ENCODE results near the gene SEC23B.

The SEC23B gene

GRCh38 chr20:18588574-18588933 is 80.8 kb downstream of the SEC23B start:
- no peak for DNase-seq

GRCh38 chr20:18589941-18590674 is 82.4 kb downstream of the SEC23B start:
- no peak for DNase-seq

GRCh38 chr20:18596270-18596669 is 88.5 kb downstream of the SEC23B start:
- no peak for DNase-seq

GRCh38 chr20:18609741-18610140 is 102.0 kb downstream of the SEC23B start:
- no peak for DNase-seq
